Endothelial cell (in vitro differentiated cells): ENCODE results near the gene SLC45A1. TPM values are rescaled to one million over a fixed set of nuclear protein-coding genes. Genes with fewer than 3 reads are reported as not detected.
A peak's percentile ranks its signal among the peaks of the same experiment; 100 is the strongest.

Source experiments
- DNase-seq: peaks from one replicate; pipeline ENCODE4 v3.0.0; 2021; ENCODE audit warnings: low spot score
- H3K27ac Mint-ChIP-seq: one replicate; pipeline ENCODE4 v1.8.0; 2021; ENCODE audit warnings: mixed read lengths, inconsistent platforms; ENCODE audit not compliant: unreplicated experiment
- H3K27me3 Mint-ChIP-seq: one replicate; pipeline ENCODE4 v1.8.0; 2021; ENCODE audit warnings: mild to moderate bottlenecking, moderate library complexity, mixed read lengths, inconsistent platforms; ENCODE audit not compliant: unreplicated experiment
- H3K36me3 Mint-ChIP-seq: one replicate; pipeline ENCODE4 v1.8.0; 2021; ENCODE audit warnings: mild to moderate bottlenecking, low read depth, mixed read lengths, inconsistent platforms; ENCODE audit not compliant: unreplicated experiment
- H3K4me1 Mint-ChIP-seq: one replicate; pipeline ENCODE4 v1.8.0; 2021; ENCODE audit warnings: mild to moderate bottlenecking, mixed read lengths, inconsistent platforms; ENCODE audit not compliant: unreplicated experiment
- H3K4me3 Mint-ChIP-seq: one replicate; pipeline ENCODE4 v1.8.0; 2021; ENCODE audit warnings: mild to moderate bottlenecking, mixed read lengths, inconsistent platforms; ENCODE audit not compliant: unreplicated experiment
- H3K9me3 Mint-ChIP-seq: one replicate; pipeline ENCODE4 v1.8.0; 2021; ENCODE audit warnings: mixed read lengths, inconsistent platforms; ENCODE audit not compliant: unreplicated experiment
- total RNA-seq: library from RNA; stranded (reverse); fragmentation: NEBNext Ultra II Directional; extraction: Animal tissue kit (Norgen Biotek cat#: 25700); gene quantifications from one replicate; pipeline ENCODE4 v1.2.1, GENCODE V29; 2021; ENCODE audit not compliant: unreplicated experiment
- TF ChIP-seq, protein P1 (sequence below): fragments of 200-600 bp; sonication (generic); IDR thresholded peaks from one replicate; pipeline ENCODE4 v1.5.0; 2021; ENCODE audit warnings: antibody characterized with exemption; ENCODE audit not compliant: unreplicated experiment

The SLC45A1 gene
- total RNA-seq, 1 donor from 2014 or later = 0.62 TPM

DNA sequence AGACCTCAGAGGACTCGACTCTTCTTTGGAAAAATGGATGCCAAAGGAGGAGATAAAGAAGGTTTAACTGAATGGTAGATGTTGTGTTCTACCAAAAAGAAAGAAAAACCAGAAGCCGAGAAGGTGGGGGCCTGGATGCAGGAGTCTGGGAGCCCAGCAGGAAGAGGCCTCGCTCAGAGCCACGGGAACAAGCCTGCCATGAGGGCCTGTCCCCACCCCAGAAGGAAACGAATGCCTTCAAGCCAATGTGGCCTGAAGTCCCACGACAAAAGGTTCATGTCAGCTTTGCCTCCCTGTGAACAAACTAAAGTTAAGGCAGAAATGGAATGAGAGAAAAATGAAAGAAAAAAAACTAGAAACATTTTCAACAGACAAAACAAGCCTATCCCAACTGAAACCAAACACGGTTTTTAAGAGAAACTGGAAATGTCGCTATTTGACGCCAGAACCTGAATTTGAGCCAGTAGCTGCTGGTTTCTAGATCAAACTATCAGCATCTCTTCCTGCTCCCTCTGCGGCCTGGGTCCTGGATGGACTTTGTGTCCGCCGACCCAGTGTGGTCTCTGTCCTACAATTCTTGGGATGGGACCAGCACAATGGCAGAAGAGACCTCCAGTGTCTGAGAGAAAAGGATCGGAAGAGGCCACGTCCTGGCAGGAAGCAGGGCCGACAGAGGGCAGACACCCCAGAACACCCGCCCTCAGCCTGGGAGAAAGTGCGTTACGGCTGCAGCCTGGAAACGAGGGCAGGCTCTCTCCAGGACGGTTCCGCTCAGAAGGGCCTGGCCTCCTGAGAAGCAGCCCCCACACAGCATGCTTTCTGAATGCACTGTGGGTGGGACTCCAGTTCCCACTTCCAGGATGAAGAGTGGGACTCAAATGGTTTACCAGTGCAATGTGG, 35.2 kb downstream of the SLC45A1 start:
- Mint-ChIP-seq H3K9me3 (no peaks in the 10 kb centered on the region), H3K27me3 (peaks cover 32% of the 10 kb centered on the region), H3K4me1 (peaks cover 29% of the 10 kb centered on the region), H3K36me3 (peaks cover 38% of the 10 kb centered on the region), H3K4me3 (peak overlapping the region; percentile 37), H3K27ac (peak overlapping the region; percentile 95)
- DNase-seq = no peak
- TF ChIP-seq, protein P1, sequence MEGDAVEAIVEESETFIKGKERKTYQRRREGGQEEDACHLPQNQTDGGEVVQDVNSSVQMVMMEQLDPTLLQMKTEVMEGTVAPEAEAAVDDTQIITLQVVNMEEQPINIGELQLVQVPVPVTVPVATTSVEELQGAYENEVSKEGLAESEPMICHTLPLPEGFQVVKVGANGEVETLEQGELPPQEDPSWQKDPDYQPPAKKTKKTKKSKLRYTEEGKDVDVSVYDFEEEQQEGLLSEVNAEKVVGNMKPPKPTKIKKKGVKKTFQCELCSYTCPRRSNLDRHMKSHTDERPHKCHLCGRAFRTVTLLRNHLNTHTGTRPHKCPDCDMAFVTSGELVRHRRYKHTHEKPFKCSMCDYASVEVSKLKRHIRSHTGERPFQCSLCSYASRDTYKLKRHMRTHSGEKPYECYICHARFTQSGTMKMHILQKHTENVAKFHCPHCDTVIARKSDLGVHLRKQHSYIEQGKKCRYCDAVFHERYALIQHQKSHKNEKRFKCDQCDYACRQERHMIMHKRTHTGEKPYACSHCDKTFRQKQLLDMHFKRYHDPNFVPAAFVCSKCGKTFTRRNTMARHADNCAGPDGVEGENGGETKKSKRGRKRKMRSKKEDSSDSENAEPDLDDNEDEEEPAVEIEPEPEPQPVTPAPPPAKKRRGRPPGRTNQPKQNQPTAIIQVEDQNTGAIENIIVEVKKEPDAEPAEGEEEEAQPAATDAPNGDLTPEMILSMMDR = no peak

DNA sequence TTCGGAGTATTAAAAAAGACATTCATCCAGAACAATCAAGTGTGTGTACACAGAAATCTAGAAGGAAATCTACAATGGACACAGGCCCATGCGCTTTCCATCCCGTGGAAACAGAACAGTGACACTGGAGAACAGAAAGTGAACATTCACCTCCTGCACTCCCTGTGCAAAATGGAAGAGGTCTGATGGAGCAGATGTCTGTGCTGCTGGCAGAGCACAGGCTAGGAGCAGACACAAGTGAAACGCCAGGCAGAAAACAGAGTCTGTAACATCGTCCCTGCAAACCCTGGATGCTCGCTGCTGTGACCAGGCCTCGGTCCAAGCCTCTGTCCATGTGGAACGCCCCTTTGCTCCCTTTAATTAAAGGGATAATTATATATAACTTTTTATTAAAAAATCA, 36.1 kb downstream of the SLC45A1 start:
- Mint-ChIP-seq H3K27me3 (peaks cover 28% of the 10 kb centered on the region), H3K4me1 (peaks cover 30% of the 10 kb centered on the region), H3K36me3 (peaks cover 39% of the 10 kb centered on the region), H3K9me3 (no peaks in the 10 kb centered on the region), H3K27ac (no peak overlapping the region), H3K4me3 (no peak overlapping the region)
- no peak for DNase-seq
- TF ChIP-seq, protein P1 = no peak

DNA sequence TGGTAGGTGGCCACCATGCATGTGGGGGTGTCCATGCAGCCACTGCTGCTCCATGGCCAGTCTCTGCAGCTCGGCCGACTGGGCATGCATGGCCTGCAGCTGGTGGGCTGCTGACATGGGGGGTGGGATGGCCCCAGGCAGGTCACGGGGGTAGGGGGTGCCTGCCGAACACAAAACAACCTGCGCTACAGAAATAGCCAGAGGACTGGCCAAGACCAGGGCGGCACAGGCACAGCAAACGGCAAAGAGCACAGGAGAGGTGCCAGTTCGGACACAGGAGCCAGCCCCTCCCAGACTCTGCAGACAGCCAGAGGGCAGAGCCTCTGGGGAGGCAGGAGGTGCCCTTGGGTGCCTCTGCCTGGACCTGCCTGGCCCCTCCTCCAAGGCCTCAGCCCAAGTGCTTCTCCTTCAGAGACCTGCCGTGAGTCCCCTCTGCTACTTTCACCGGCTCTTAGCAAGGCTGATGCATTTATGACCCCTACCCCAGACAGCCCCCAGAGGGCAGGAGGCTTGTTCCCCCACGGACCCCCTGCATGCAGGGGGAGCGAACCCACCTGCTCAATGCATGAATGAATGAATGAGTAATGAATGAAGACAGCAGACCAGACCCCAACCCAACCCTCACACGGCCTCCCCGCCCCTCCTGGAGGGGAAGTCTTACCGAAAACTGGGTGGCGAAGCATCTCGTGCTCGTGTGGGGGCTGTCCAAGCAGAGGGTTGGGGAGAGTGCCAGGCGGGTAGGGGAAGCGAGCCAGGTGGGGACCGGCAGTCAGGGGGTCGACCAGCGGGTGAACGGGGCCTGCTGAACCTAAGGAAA, 37.7 kb downstream of the SLC45A1 start:
- TF ChIP-seq, protein P1 = no peak
- Mint-ChIP-seq H3K27me3 (peaks cover 29% of the 10 kb centered on the region), H3K27ac (peak overlapping the region; percentile 64), H3K4me1 (peaks cover 30% of the 10 kb centered on the region), H3K36me3 (peaks cover 36% of the 10 kb centered on the region), H3K4me3 (peak overlapping the region; percentile 71), H3K9me3 (no peaks in the 10 kb centered on the region)
- no peak for DNase-seq

DNA sequence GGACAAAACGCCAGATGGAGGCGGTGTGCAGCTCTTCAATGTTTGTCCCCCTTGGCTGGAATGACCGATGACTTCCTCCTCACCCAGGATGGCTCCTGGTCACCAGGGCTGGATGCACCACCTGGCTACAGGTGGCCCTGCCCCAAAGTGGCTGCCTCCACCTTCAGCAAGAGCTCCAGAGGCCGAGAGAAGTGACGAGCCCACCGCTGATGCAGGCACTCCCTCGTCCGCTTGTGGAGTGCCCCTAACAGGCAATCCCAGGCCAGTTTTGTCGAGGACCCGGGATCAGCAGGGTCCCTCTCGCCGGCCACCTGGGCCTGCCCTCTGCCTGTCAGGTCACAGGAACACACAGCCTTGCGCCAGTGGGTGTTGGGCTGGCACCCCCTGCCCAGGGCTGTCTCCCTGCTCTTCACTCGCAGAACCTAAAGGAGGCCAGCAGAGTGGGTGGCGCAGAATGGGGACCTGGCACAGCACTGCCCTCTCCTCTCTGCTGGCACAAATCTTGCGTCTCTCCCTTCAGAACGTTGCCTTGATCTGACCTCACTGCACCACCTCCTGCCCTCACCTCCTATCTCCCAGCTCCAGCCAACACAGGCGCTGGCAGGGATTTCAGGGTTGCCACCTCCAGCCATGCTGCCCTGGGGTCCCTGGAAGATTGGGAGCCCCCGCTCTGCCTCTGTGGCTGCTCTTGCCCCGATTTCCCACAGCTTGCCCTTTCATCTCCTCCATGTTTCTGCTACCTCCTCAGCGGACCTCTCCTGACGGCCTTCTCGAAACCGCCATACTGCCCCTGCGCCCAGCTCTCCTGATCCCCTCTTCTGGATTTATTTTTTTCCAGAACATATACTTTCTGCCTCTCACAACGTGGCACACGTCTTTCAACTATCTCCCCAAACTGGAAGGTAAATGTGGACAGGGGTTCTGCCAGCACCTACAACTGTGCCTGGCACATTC, 38.6 kb downstream of the SLC45A1 start:
- H3K9me3 Mint-ChIP-seq = no peaks in the 10 kb centered on the region
- H3K27ac Mint-ChIP-seq = peak overlapping the region; percentile 70
- DNase-seq = no peak
- peaks cover 30% of the 10 kb centered on the region for H3K4me1 Mint-ChIP-seq
- H3K4me3 Mint-ChIP-seq = peak overlapping the region; percentile 76
- peaks cover 27% of the 10 kb centered on the region for H3K27me3 Mint-ChIP-seq
- TF ChIP-seq, protein P1 = no peak
- peaks cover 36% of the 10 kb centered on the region for H3K36me3 Mint-ChIP-seq
